ENCODE results near the gene SNAP47. TPM values are rescaled to one million over a fixed set of nuclear protein-coding genes. Genes with fewer than 3 reads are reported as not detected.

Gene SNAP47
- total RNA-seq, 4 donors from 2014 or later, result 35.8 to 51.0 (median 42.9) TPM

GRCh38 chr1:227729144-227729880 is 5.9 kb upstream of the SNAP47 start:
- H3K36me3 ChIP-seq, result peaks cover 23% of the 10 kb centered on the region
- TF ChIP-seq EP300 (IDR thresholded peaks at IDR 0.05) (no peak), POLR2A (IDR thresholded peaks at IDR 0.05) (no peak), POLR2AphosphoS5 (IDR thresholded peaks at IDR 0.05) (no peak)
- TF ChIP-seq, protein P1, sequence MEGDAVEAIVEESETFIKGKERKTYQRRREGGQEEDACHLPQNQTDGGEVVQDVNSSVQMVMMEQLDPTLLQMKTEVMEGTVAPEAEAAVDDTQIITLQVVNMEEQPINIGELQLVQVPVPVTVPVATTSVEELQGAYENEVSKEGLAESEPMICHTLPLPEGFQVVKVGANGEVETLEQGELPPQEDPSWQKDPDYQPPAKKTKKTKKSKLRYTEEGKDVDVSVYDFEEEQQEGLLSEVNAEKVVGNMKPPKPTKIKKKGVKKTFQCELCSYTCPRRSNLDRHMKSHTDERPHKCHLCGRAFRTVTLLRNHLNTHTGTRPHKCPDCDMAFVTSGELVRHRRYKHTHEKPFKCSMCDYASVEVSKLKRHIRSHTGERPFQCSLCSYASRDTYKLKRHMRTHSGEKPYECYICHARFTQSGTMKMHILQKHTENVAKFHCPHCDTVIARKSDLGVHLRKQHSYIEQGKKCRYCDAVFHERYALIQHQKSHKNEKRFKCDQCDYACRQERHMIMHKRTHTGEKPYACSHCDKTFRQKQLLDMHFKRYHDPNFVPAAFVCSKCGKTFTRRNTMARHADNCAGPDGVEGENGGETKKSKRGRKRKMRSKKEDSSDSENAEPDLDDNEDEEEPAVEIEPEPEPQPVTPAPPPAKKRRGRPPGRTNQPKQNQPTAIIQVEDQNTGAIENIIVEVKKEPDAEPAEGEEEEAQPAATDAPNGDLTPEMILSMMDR (IDR thresholded peaks at IDR 0.05), result no peak
- no peaks in the 10 kb centered on the region for H3K9me3 ChIP-seq
- H3K27ac ChIP-seq, result peak overlapping the region; percentile 53
- no peak for DNase-seq (ENCODE audit: low spot score in 2 of 2)
- peak overlapping the region; percentile 57 for H3K4me3 ChIP-seq
- peaks cover 50% of the 10 kb centered on the region for H3K4me1 ChIP-seq
- no peaks in the 10 kb centered on the region for H3K27me3 ChIP-seq
- 53% methylated on average over 4 of the region's 5 CpGs for WGBS

- Histone ChIP-seq H3K4me1 (peaks cover 53% of the 10 kb centered on the region), H3K27ac (no peak overlapping the region), H3K36me3 (peaks cover 23% of the 10 kb centered on the region), H3K9me3 (no peaks in the 10 kb centered on the region), H3K27me3 (no peaks in the 10 kb centered on the region), H3K4me3 (no peak overlapping the region)
- DNase-seq (ENCODE audit: low spot score in 2 of 2), result no peak
- 36% methylated on average over 11 of the region's 13 CpGs for WGBS
- no peak for TF ChIP-seq POLR2AphosphoS5 (IDR thresholded peaks at IDR 0.05)
- TF ChIP-seq, protein P1 (IDR thresholded peaks at IDR 0.05), result peak in 1 of 2 donors; percentile 81
Measured at GRCh38 chr1:227729881-227730629, 5.2 kb upstream of the SNAP47 start.

- H3K4me1 ChIP-seq, result peaks cover 55% of the 10 kb centered on the region
- H3K9me3 ChIP-seq, result no peaks in the 10 kb centered on the region
- no peak overlapping the region for H3K27ac ChIP-seq
- no peak for TF ChIP-seq POLR2AphosphoS5 (IDR thresholded peaks at IDR 0.05)
- TF ChIP-seq, protein P1 (IDR thresholded peaks at IDR 0.05), result no peak
- TF ChIP-seq POLR2A (IDR thresholded peaks at IDR 0.05), result no peak
- no peak for TF ChIP-seq EP300 (IDR thresholded peaks at IDR 0.05)
- H3K36me3 ChIP-seq, result peaks cover 23% of the 10 kb centered on the region
- H3K27me3 ChIP-seq, result no peaks in the 10 kb centered on the region
- WGBS, result 59% methylated on average over 5 of the region's 16 CpGs
- DNase-seq (ENCODE audit: low spot score in 2 of 2), result peak in 1 of 2 donors; percentile 64
- no peak overlapping the region for H3K4me3 ChIP-seq
Measured at GRCh38 chr1:227730630-227731151, 4.5 kb upstream of the SNAP47 start.

DNA sequence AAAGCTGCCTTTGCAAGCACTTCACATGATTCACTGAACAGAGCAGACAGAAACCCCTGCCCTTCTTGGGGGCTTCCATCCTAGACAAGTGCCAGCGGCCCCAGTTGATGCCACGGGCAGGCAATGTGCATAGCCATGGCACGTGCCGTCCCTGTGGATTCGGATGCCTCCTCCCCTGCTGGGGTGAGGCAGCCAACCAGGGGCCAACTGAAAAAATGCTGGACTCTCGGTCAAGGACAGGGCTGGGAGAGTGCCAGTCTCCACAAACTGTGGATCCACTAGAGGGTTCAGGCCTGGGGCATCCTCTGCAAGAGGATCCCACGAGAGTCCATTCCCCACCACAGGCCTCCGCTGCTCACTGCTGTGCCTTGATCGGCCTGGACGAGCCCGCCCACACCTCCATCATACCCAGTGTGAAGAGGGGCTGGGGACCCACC is 4.0 kb upstream of the SNAP47 start:
- Histone ChIP-seq H3K27me3 (no peaks in the 10 kb centered on the region), H3K36me3 (peaks cover 23% of the 10 kb centered on the region), H3K4me1 (peaks cover 61% of the 10 kb centered on the region), H3K4me3 (no peak overlapping the region), H3K9me3 (no peaks in the 10 kb centered on the region), H3K27ac (no peak overlapping the region)
- no peak for DNase-seq (ENCODE audit: low spot score in 2 of 2)
- no CpG with 5 or more reads among the region's 11 CpGs for WGBS
- TF ChIP-seq POLR2AphosphoS5 (IDR thresholded peaks at IDR 0.05) (no peak), EP300 (IDR thresholded peaks at IDR 0.05) (no peak), POLR2A (IDR thresholded peaks at IDR 0.05) (no peak)
- TF ChIP-seq, protein P1 (IDR thresholded peaks at IDR 0.05), result no peak
